Osteocyte (in vitro differentiated cells): ENCODE results near the gene PLCD1. TPM values are rescaled to one million over a fixed set of nuclear protein-coding genes. Genes with fewer than 3 reads are reported as not detected.
"Not testable (repeated sequence)": the region's sequence is repeated elsewhere in the genome, so short reads cannot be mapped to it uniquely, and the experiment has no call there.

Source experiments
- DNase-seq: peaks from one replicate; pipeline ENCODE4 v3.0.0; 2021; ENCODE audit warnings: mixed read lengths; ENCODE audit not compliant: unreplicated experiment; ENCODE audit errors: extremely low spot score
- H3K27ac Mint-ChIP-seq: one replicate; pipeline ENCODE4 v1.8.0; 2021; ENCODE audit warnings: mild to moderate bottlenecking, mixed read lengths; ENCODE audit not compliant: unreplicated experiment
- H3K27me3 Mint-ChIP-seq: one replicate; pipeline ENCODE4 v1.8.0; 2021; ENCODE audit warnings: mixed read lengths; ENCODE audit not compliant: unreplicated experiment
- H3K36me3 Mint-ChIP-seq: one replicate; pipeline ENCODE4 v1.8.0; 2021; ENCODE audit warnings: mixed read lengths; ENCODE audit not compliant: unreplicated experiment
- H3K4me1 Mint-ChIP-seq: one replicate; pipeline ENCODE4 v1.8.0; 2021; ENCODE audit warnings: mixed read lengths; ENCODE audit not compliant: unreplicated experiment
- H3K4me3 Mint-ChIP-seq: one replicate; pipeline ENCODE4 v1.8.0; 2021; ENCODE audit warnings: mild to moderate bottlenecking, moderate library complexity, mixed read lengths; ENCODE audit not compliant: unreplicated experiment
- H3K9me3 Mint-ChIP-seq: one replicate; pipeline ENCODE4 v1.8.0; 2021; ENCODE audit warnings: mixed read lengths; ENCODE audit not compliant: unreplicated experiment
- CTCF ChIP-seq: fragments of 200-600 bp; sonication (generic); IDR thresholded peaks from 2 replicates; pipeline ENCODE4 v1.5.0; 2021; ENCODE audit warnings: antibody characterized with exemption, mild to moderate bottlenecking, moderate library complexity
- total RNA-seq: library from RNA; stranded (reverse); gene quantifications from 2 replicates; pipeline ENCODE4 v1.2.1, GENCODE V29; 2021

PLCD1 gene
- total RNA-seq, 1 donor from 2014 or later: 21.8 TPM

- DNase-seq: peak; percentile 72
- H3K4me1 Mint-ChIP-seq: no peaks in the 10 kb centered on the region
- no peaks in the 10 kb centered on the region for H3K9me3 Mint-ChIP-seq
- no peak for TF ChIP-seq CTCF
- H3K4me3 Mint-ChIP-seq: no peak overlapping the region
- H3K27ac Mint-ChIP-seq: no peak overlapping the region
- H3K36me3 Mint-ChIP-seq: peaks cover 34% of the 10 kb centered on the region
- H3K27me3 Mint-ChIP-seq: no peaks in the 10 kb centered on the region
These were observed 48.7 kb downstream of the PLCD1 start for GRCh38 chr3:37980462-37981347.

GRCh38 chr3:37979541-37980461 is 49.6 kb downstream of the PLCD1 start:
- Mint-ChIP-seq H3K9me3 (no peaks in the 10 kb centered on the region), H3K27ac (no peak overlapping the region)

GRCh38 chr3:37974121-37975083 is 55.0 kb downstream of the PLCD1 start:
- Mint-ChIP-seq H3K27me3 (no peaks in the 10 kb centered on the region), H3K36me3 (peaks cover 36% of the 10 kb centered on the region), H3K4me3 (no peak overlapping the region), H3K9me3 (no peaks in the 10 kb centered on the region), H3K27ac (peak overlapping the region; percentile 5), H3K4me1 (peaks cover 10% of the 10 kb centered on the region)
- no peak for DNase-seq
- TF ChIP-seq CTCF: peak; percentile 66

More at GRCh38 chr3:37979541-37980461, 49.6 kb downstream of the PLCD1 start:
- no peaks in the 10 kb centered on the region for H3K27me3 Mint-ChIP-seq
- H3K4me1 Mint-ChIP-seq: no peaks in the 10 kb centered on the region
- TF ChIP-seq CTCF: no peak
- H3K4me3 Mint-ChIP-seq: no peak overlapping the region
- no peak for DNase-seq
- H3K36me3 Mint-ChIP-seq: peaks cover 38% of the 10 kb centered on the region

- Mint-ChIP-seq H3K4me3 (no peak overlapping the region), H3K4me1 (peaks cover 18% of the 10 kb centered on the region), H3K9me3 (no peaks in the 10 kb centered on the region), H3K36me3 (peaks cover 37% of the 10 kb centered on the region), H3K27me3 (no peaks in the 10 kb centered on the region), H3K27ac (no peak overlapping the region)
- DNase-seq: no peak
- no peak for TF ChIP-seq CTCF
These were observed 56.0 kb downstream of the PLCD1 start for GRCh38 chr3:37973246-37974054.

- H3K27ac Mint-ChIP-seq, H3K27me3 Mint-ChIP-seq, DNase-seq, H3K4me3 Mint-ChIP-seq, H3K9me3 Mint-ChIP-seq: not testable (repeated sequence)
- H3K4me1 Mint-ChIP-seq: peaks cover 26% of the 10 kb centered on the region
- H3K36me3 Mint-ChIP-seq: peaks cover 38% of the 10 kb centered on the region
These were observed 57.4 kb downstream of the PLCD1 start for GRCh38 chr3:37972056-37972455.
